NCI-H526 (cell line): ENCODE data around the gene PLA2R1.

Experiments used
- DNase-seq, 2 experiments: peaks; one replicate each; lab custom pipeline; 2025; lab: John Stamatoyannopoulos, UW

Gene PLA2R1

GRCh38 chr2:160033732-160034392, 28.6 kb downstream of the PLA2R1 start:
- DNase-seq, result no peak

GRCh38 chr2:160029270-160029628, 33.2 kb downstream of the PLA2R1 start:
- DNase-seq, result no peak

- no peak for DNase-seq
These were observed 33.8 kb downstream of the PLA2R1 start for GRCh38 chr2:160028431-160029269.

GRCh38 chr2:160022162-160022561, 40.3 kb downstream of the PLA2R1 start:
- DNase-seq, result peak in 1 of 2 experiments; percentile 22

- DNase-seq, result no peak
These were observed 42.9 kb downstream of the PLA2R1 start for GRCh38 chr2:160019374-160020090.

- no peak for DNase-seq
These were observed 46.7 kb downstream of the PLA2R1 start for GRCh38 chr2:160015746-160016145.

- no peak for DNase-seq
These were observed 48.2 kb downstream of the PLA2R1 start for GRCh38 chr2:160014227-160014626.

GRCh38 chr2:160010361-160011145, 51.9 kb downstream of the PLA2R1 start:
- no peak for DNase-seq

GRCh38 chr2:160007111-160007510, 55.3 kb downstream of the PLA2R1 start:
- no peak for DNase-seq

GRCh38 chr2:160006475-160006874, 55.9 kb downstream of the PLA2R1 start:
- DNase-seq, result no peak

GRCh38 chr2:160005908-160006307, 56.5 kb downstream of the PLA2R1 start:
- DNase-seq, result no peak

- no peak for DNase-seq
These were observed 56.9 kb downstream of the PLA2R1 start for GRCh38 chr2:160005476-160005875.

- DNase-seq, result peak in 1 of 2 experiments; percentile 2
These were observed 63.5 kb downstream of the PLA2R1 start for GRCh38 chr2:159998961-159999360.

GRCh38 chr2:159998243-159998642, 64.2 kb downstream of the PLA2R1 start:
- DNase-seq, result no peak

GRCh38 chr2:159996792-159997546, 65.4 kb downstream of the PLA2R1 start:
- DNase-seq, result no peak

GRCh38 chr2:159995038-159995437, 67.4 kb downstream of the PLA2R1 start:
- DNase-seq, result no peak

GRCh38 chr2:159989249-159989648, 73.2 kb downstream of the PLA2R1 start:
- no peak for DNase-seq

GRCh38 chr2:159988412-159988970, 73.9 kb downstream of the PLA2R1 start:
- DNase-seq, result no peak

GRCh38 chr2:159987181-159987580, 75.2 kb downstream of the PLA2R1 start:
- no peak for DNase-seq

GRCh38 chr2:159985656-159986055, 76.8 kb downstream of the PLA2R1 start:
- DNase-seq, result no peak

GRCh38 chr2:159984034-159984433, 78.4 kb downstream of the PLA2R1 start:
- no peak for DNase-seq
